Lung (tissue), 12 donors: ENCODE results near the gene CHFR. TPM values are rescaled to one million over a fixed set of nuclear protein-coding genes. Genes with fewer than 3 reads are reported as not detected.

ENCODE experiments used
- ATAC-seq: fragments of 200-7000 bp; cut with Tn5 transposase; one replicate; pipeline ENCODE4 v1.9.1; 2020; ENCODE audit warnings: moderate number of reproducible peaks; ENCODE audit not compliant: insufficient read depth, low FRiP score
- DNase-seq, 3 donors: peaks; one replicate each; pipeline ENCODE4 v3.0.0-alpha.2; 2013 to 2017
- H3K27ac ChIP-seq, 2 donors: one replicate each; pipeline ENCODE4 v1.5.1; 2013; ENCODE audit warnings: mild to moderate bottlenecking in 2 of 2, moderate library complexity in 2 of 2, control low read depth in 1 of 2, inconsistent platforms in 1 of 2, low read depth in 1 of 2, low read length in 1 of 2
- H3K27me3 ChIP-seq, 3 donors: one replicate each; pipeline ENCODE4 v1.5.1; 2013; ENCODE audit warnings: low read length in 2 of 3; ENCODE audit not compliant: control insufficient read depth in 3 of 3, insufficient read depth in 3 of 3
- H3K36me3 ChIP-seq, 4 donors: one replicate each; pipeline ENCODE4 v1.5.1; 2013; ENCODE audit warnings: low read length in 4 of 4, mild to moderate bottlenecking in 1 of 4, moderate library complexity in 1 of 4; ENCODE audit not compliant: control insufficient read depth in 4 of 4, insufficient read depth in 4 of 4
- H3K4me1 ChIP-seq, 5 donors: one replicate each; pipeline ENCODE4 v1.5.1; 2013; ENCODE audit warnings: low read length in 5 of 5, mild to moderate bottlenecking in 2 of 5, moderate library complexity in 1 of 5; ENCODE audit not compliant: control insufficient read depth in 5 of 5, insufficient read depth in 5 of 5
- H3K4me3 ChIP-seq: one replicate; pipeline ENCODE4 v1.5.1; 2013; ENCODE audit warnings: mild to moderate bottlenecking, control low read depth, moderate library complexity
- H3K9ac ChIP-seq, 2 donors: one replicate each; pipeline ENCODE4 v1.5.1; 2013; ENCODE audit warnings: low read length in 2 of 2, control low read depth in 1 of 2; ENCODE audit not compliant: insufficient read depth in 1 of 2
- H3K9me3 ChIP-seq, 4 donors: one replicate each; pipeline ENCODE4 v1.5.1; 2013; ENCODE audit warnings: low read length in 3 of 4, mild to moderate bottlenecking in 1 of 4, moderate library complexity in 1 of 4; ENCODE audit not compliant: control insufficient read depth in 4 of 4, insufficient read depth in 3 of 4
- WGBS, 2 donors: extraction: QIAGEN DNeasy Blood & Tissue Kit; methylation state at CpG; one replicate each; pipeline ENCODE4 v1.1.7; 2013; 5-methylcytosine and 5-hydroxymethylcytosine counted together
- polyA plus RNA-seq, 2 donors: library from polyadenylated mRNA; stranded (reverse); fragments of 200-250 nt; gene quantifications; one replicate each; pipeline ENCODE4 v1.2.1, GENCODE V29; 2013
- total RNA-seq, 2 donors: library from RNA; depleted of rRNA in 1 of 2; stranded (reverse); fragments of >200 nt in 1 of 2; gene quantifications; one replicate each; pipeline ENCODE4 v1.2.1, GENCODE V29; 2014 to 2021
- TF ChIP-seq, protein P1 (sequence below): IDR thresholded peaks from 2 replicates; pipeline ENCODE4 v1.5.1; 2012; ENCODE audit warnings: mild to moderate bottlenecking; ENCODE audit errors: control extremely low read depth, extremely low read depth
- donor health status: control.
- donor health status: control.
- donor health status: Bipolar disorder and iron deficiency.
- donor health status: healthy.
- donor health status: DM: yes; HTN: yes; CAD: no.

Gene CHFR
- total and polyA plus RNA-seq, 4 donors = 35.1 to 59.9 (median 40.3) TPM

- H3K4me1 ChIP-seq = peaks cover 0 to 9% (median 2%) of the 10 kb centered on the region in 5 donors
- no peak overlapping the region for H3K4me3 ChIP-seq
- peaks cover 8 to 68% (median 15%) of the 10 kb centered on the region in 4 donors for H3K36me3 ChIP-seq
- TF ChIP-seq, protein P1, sequence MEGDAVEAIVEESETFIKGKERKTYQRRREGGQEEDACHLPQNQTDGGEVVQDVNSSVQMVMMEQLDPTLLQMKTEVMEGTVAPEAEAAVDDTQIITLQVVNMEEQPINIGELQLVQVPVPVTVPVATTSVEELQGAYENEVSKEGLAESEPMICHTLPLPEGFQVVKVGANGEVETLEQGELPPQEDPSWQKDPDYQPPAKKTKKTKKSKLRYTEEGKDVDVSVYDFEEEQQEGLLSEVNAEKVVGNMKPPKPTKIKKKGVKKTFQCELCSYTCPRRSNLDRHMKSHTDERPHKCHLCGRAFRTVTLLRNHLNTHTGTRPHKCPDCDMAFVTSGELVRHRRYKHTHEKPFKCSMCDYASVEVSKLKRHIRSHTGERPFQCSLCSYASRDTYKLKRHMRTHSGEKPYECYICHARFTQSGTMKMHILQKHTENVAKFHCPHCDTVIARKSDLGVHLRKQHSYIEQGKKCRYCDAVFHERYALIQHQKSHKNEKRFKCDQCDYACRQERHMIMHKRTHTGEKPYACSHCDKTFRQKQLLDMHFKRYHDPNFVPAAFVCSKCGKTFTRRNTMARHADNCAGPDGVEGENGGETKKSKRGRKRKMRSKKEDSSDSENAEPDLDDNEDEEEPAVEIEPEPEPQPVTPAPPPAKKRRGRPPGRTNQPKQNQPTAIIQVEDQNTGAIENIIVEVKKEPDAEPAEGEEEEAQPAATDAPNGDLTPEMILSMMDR = no peak
- H3K9ac ChIP-seq = no peak overlapping the region
- no peaks in the 10 kb centered on the region for H3K27me3 ChIP-seq
- no peak overlapping the region for H3K27ac ChIP-seq
- no peak for ATAC-seq
- 87 to 93% methylated on average over 21 of the region's 21 CpGs for WGBS, 2 donors
- no peaks in the 10 kb centered on the region for H3K9me3 ChIP-seq
- DNase-seq = no peak
Measured at GRCh38 chr12:132842449-132843045, 44.9 kb downstream of the CHFR start.

GRCh38 chr12:132841151-132841550 lies 46.3 kb downstream of the CHFR start:
- no peak overlapping the region for H3K27ac ChIP-seq
- H3K4me1 ChIP-seq = peaks cover 0 to 14% (median 7%) of the 10 kb centered on the region in 5 donors
- H3K9me3 ChIP-seq = no peaks in the 10 kb centered on the region
- TF ChIP-seq, protein P1 = no peak
- ATAC-seq = no peak
- no peaks in the 10 kb centered on the region for H3K27me3 ChIP-seq
- no peak for DNase-seq
- no peak overlapping the region for H3K9ac ChIP-seq
- H3K4me3 ChIP-seq = no peak overlapping the region
- peaks cover 8 to 56% (median 12%) of the 10 kb centered on the region in 4 donors for H3K36me3 ChIP-seq
- WGBS, 2 donors = 95% methylated on average over 15 of the region's 15 CpGs

- DNase-seq (no peak), ATAC-seq (no peak)
- 92 to 96% methylated on average over 20 of the region's 20 CpGs for WGBS, 2 donors
- TF ChIP-seq, protein P1 = no peak
- peaks cover 4 to 53% (median 8%) of the 10 kb centered on the region in 4 donors for H3K36me3 ChIP-seq
- peaks cover 0 to 14% (median 7%) of the 10 kb centered on the region in 5 donors for H3K4me1 ChIP-seq
- H3K27me3 ChIP-seq = no peaks in the 10 kb centered on the region
- H3K27ac ChIP-seq = no peak overlapping the region
- no peak overlapping the region for H3K4me3 ChIP-seq
- H3K9me3 ChIP-seq = no peaks in the 10 kb centered on the region
- no peak overlapping the region for H3K9ac ChIP-seq
Measured at GRCh38 chr12:132840536-132840935, 46.9 kb downstream of the CHFR start.
